Omental fat pad (tissue), 4 donors: ENCODE measurements around the gene PHF2. TPM values are rescaled to one million over a fixed set of nuclear protein-coding genes. Genes with fewer than 3 reads are reported as not detected.
A peak's percentile ranks its signal among the peaks of the same experiment; 100 is the strongest.
"Not testable (repeated sequence)": the region's sequence is repeated elsewhere in the genome, so short reads cannot be mapped to it uniquely, and the experiment has no call there.

ENCODE experiments used
- ATAC-seq: fragments of 150-250 bp; one replicate; pipeline ENCODE4 v1.9.1; 2016; ENCODE audit warnings: mild to moderate bottlenecking, moderate library complexity; ENCODE audit not compliant: low FRiP score
- DNase-seq: peaks from one replicate; pipeline ENCODE4 v3.0.0-alpha.2; 2019; ENCODE audit warnings: low spot score
- CTCF ChIP-seq, 3 donors: fragments of 450-650 bp; IDR thresholded peaks; one replicate each; pipeline ENCODE4 v1.5.1; 2016 to 2017; ENCODE audit warnings: antibody characterized with exemption in 3 of 3, mild to moderate bottlenecking in 3 of 3, moderate library complexity in 2 of 3
- total RNA-seq, 4 donors: library from RNA; depleted of rRNA; stranded (reverse); fragments of >200 nt; gene quantifications; one replicate each; pipeline ENCODE4 v1.1.0, GENCODE V29; 2016

The PHF2 gene
- total RNA-seq, 4 donors from 2014 or later, result 15.8 to 24.5 (median 20.4) TPM

DNA sequence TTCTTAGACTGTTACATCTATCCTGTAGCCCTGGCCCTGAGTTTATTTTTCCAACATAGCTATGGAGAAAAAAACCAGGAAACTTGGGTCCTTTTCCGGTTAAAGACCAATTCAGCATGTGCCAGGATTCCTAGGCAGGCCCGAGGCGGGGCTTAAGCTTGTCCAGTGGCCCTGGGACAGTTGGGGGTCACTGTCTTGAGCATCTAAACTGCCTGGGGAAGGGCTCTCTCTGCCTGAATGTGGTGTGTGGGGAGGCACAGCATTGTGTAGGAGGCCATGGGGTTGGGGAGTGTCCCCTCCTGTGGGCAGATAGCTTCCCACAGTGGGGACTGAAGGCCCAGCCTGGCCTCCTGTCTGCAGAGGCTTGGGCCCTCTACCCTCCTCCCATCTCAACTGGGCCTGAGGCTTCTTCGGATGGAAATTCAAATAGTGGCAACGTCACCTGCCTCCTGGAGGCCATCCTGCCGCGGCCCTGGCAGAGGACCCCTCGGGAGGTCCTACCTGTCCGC is 88.8 kb downstream of the PHF2 start:
- ATAC-seq, result no peak
- TF ChIP-seq CTCF (IDR thresholded peaks at IDR 0.05), result no peak
- DNase-seq, result no peak

DNA sequence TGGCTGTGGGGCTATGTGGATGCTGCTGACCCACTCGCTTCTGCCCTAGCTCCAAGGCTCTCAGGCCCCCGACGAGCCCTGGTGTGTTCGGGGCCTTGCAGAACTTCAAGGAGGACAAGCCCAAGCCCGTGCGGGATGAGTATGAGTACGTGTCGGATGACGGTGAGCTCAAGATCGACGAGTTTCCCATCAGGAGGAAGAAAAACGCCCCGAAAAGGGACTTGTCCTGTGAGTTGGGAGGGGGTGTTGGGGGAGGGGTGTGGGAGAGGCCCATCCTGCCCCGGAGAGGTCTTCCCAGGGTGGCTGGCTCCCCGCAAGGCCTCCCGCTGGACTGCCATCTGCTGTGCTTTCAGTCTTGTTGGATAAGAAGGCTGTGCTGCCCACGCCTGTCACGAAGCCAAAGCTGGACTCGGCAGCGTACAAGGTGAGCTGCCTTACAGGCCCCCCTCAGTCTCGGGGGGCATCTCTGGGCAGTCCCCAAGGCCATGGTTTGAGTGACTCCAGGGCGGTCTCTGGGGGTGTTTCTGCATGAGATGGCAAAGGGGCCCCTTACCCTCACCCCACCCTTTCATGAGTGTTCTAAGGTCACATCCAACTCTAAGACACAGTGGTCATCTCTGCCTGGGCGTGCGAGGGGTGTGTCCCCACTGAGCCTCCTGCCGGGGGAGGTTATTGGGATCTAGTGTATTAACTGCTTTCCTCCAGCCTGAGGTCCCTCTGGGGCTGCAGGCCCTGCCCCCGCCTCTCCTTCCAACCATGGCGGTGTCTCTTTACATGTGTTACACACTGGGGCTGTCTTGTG is 89.5 kb downstream of the PHF2 start:
- DNase-seq (no peak), ATAC-seq (no peak)
- TF ChIP-seq CTCF (IDR thresholded peaks at IDR 0.05), result no peak

DNA sequence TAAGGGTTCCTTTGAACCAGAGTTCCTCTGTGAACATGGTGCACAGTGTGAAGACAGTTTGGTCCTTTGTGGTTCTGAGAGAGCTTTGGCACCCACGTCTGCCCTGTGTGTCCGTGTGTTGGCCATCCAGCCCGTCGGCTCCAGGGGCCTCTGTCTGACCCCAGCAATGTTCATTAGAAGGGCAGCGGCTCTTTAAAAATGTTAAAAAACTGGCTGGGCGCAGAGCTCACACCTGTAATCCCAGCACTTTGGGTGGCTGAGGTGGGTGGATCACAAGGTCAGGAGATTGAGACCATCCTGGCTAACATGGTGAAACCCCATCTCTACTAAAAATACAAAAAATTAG is 90.0 kb downstream of the PHF2 start:
- not testable (repeated sequence) for ATAC-seq, DNase-seq

DNA sequence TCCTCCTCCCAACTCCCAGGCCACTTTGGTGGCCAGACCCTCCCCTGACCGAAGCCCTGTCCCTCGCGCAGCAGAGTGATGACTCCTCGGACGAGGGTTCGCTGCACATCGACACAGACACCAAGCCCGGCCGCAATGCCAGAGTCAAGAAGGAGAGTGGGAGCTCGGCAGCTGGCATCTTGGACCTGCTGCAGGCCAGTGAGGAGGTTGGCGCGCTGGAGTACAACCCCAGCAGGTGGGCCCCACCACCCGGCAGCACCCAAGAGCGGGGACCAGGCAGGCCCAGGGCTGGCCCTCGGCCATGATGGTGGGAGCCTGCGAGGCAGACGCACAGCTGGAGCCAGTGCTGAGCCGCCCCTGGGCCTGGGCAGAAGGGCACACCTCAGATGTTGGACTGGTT is 90.6 kb downstream of the PHF2 start:
- no peak for ATAC-seq
- no peak for DNase-seq
- TF ChIP-seq CTCF (IDR thresholded peaks at IDR 0.05), result no peak

DNA sequence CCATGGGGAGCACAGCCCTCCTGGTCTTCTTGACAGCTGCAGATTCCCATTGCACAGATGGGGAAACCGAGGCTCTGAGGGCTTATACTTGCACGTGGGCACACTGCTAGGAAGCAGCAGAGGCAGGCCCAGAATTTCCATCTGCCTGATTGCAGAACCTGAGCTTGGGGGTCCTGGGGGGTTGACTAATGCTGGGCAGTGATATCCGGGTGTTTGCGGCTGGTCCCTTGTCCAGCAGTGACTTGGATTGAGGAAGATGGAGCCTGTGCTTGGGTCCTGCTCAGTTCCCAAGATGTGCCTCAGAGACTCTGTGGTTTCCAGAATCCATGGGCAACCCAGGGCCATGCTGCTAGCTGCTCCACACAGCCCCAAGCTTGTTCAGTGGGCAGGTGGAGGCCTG is 91.2 kb downstream of the PHF2 start:
- no peak for DNase-seq
- TF ChIP-seq CTCF (IDR thresholded peaks at IDR 0.05), result no peak
- no peak for ATAC-seq

DNA sequence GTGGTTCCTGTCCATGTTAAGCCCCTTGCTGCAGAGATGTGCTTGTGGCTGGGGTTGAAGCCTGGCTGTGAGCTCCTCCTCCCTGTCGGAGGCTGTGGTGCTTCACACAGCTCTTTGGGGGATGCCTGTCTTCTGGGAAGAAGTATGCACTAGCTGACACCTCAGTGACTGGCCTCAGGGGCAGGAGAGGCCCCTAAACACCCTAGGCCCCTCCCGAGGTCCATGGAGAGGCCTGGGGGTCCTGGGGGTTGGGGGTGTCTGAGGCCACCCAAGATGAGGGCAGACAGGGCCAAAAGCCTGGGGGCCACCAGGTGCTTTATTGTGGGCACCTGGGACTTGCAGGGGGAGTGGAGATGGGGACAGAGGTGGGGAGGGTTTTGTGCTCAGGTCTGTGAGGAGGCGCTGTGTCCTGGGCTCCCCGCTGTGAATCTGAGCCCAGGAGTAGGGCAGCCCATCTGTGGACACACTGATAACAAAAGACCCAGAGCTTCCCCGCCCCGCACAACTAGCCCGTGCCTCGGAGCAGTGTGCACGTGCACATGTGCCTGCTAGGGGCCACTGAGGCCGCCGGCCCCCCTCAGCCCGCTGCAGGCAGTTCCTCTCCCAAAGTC is 92.0 kb downstream of the PHF2 start:
- TF ChIP-seq CTCF (IDR thresholded peaks at IDR 0.05), result no peak
- DNase-seq, result peak; percentile 9
- ATAC-seq, result no peak

DNA sequence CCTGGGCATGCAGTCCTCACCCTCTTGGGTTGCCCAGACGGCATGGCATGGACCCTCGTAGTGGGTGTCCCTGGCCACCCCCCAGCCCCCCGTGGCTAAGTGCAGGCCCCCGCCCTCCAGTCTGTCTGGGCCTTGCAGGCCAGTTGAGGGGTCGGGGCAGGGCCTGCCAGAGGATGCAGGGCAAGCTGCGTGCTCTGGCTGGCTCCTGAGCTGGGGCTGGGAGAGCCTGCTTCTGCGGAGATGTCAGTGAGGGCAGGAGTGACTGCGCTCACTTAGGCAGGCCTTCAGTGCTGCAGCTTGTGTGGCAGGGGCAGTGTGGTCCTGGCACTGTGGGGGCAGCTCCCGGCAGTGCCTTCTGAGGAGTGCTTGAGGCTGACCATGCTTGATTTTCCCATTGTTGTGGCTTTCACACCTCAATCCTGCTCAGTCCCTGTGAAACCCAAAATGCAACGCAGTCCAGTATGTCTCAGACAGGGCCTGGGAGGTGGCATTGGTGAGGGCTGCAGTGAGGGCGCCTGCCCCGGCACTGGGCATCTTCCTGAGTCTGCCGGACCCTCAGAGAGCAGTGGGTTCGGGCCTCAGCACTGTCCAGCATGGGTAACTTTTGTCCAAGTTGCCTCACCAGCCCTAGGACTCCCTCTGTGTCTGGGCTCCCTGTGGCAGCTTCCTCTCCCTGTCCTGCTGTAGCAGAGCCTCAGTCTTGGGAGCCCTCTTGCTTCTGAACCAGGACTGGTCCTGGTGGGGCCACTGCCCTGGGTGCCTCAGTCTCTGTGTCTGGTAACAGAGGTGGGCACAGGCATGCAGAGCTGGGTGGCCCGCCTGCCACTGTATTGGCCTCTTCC is 93.0 kb downstream of the PHF2 start:
- TF ChIP-seq CTCF (IDR thresholded peaks at IDR 0.05), result no peak
- ATAC-seq, result no peak
- peak; percentile 18 for DNase-seq
